A673 (cell line): ENCODE results near the gene GXYLT1. TPM values are rescaled to one million over a fixed set of nuclear protein-coding genes. Genes with fewer than 3 reads are reported as not detected.

Experiments used
- BruUV-seq: library from RNA; stranded (reverse); fragments of 400-500 nt; replicated peaks from 2 replicates; lab custom pipeline; 2021; lab: Mats Ljungman, UMichigan
- CTCF ChIA-PET: fragments of 300-600 bp; sonication (Branson Sonifier 250); formaldehyde crosslinking; loops from one replicate; lab custom pipeline; 2022; ENCODE audit warnings: antibody characterized with exemption; lab: Charles Lee
- POLR2A ChIA-PET: fragments of 300-600 bp; sonication (Branson Sonifier 250); formaldehyde crosslinking; loops from one replicate; lab custom pipeline; 2022; ENCODE audit warnings: antibody characterized with exemption; ENCODE audit not compliant: low non-redundant PET; lab: Charles Lee
- DNase-seq: peaks from one replicate; pipeline ENCODE4 v3.0.0-alpha.2; 2015; ENCODE audit warnings: low spot score
- H3K27ac ChIP-seq: fragments of 200-600 bp; sonication (generic); 2 replicates; pipeline ENCODE4 v1.5.1; 2016; ENCODE audit warnings: mixed run types, low read depth, mild to moderate bottlenecking, mixed read lengths, antibody characterized with exemption, low read length; ENCODE audit not compliant: poor library complexity, severe bottlenecking
- H3K27me3 ChIP-seq: fragments of 200-600 bp; sonication (generic); replicated peaks from 2 replicates; pipeline ENCODE4 v1.6.1; 2017; ENCODE audit warnings: mixed run types, low read depth, mild to moderate bottlenecking, mixed read lengths, antibody characterized with exemption, low read length; ENCODE audit not compliant: insufficient read depth, poor library complexity
- H3K36me3 ChIP-seq: fragments of 200-600 bp; sonication (generic); 2 replicates; pipeline ENCODE4 v1.6.1; 2016; ENCODE audit warnings: mixed run types, mild to moderate bottlenecking, mixed read lengths, antibody characterized with exemption, low read length; ENCODE audit not compliant: insufficient read depth, poor library complexity, severe bottlenecking
- H3K4me1 ChIP-seq: fragments of 200-600 bp; sonication (generic); 2 replicates; pipeline ENCODE4 v1.6.1; 2017; ENCODE audit warnings: mixed run types, mild to moderate bottlenecking, mixed read lengths, antibody characterized with exemption, low read length; ENCODE audit not compliant: insufficient read depth, poor library complexity, severe bottlenecking
- H3K4me3 ChIP-seq: fragments of 200-600 bp; sonication (generic); 2 replicates; pipeline ENCODE4 v1.5.1; 2016; ENCODE audit warnings: low read depth, mixed run types, mild to moderate bottlenecking, mixed read lengths, low read length; ENCODE audit not compliant: poor library complexity, severe bottlenecking
- H3K9me3 ChIP-seq: fragments of 200-600 bp; sonication (generic); 2 replicates; pipeline ENCODE4 v1.6.1; 2016; ENCODE audit warnings: mixed run types, low read depth, mild to moderate bottlenecking, mixed read lengths, antibody characterized with exemption, low read length; ENCODE audit not compliant: poor library complexity, severe bottlenecking
- EZH2 ChIP-seq: fragments of 200-600 bp; sonication (generic); IDR thresholded peaks from 2 replicates; pipeline ENCODE4 v1.6.1; 2017; ENCODE audit warnings: borderline replicate concordance, low read depth, mild to moderate bottlenecking, mixed read lengths, antibody characterized with exemption, low read length; ENCODE audit not compliant: poor library complexity, severe bottlenecking
- intact Hi-C: fragments of 100-400 bp; cut with micrococcal nuclease; formaldehyde crosslinking; loops from one replicate; pipeline ENCODE4 v1.10.0; 2022; ENCODE audit not compliant: unreplicated experiment
- total RNA-seq: library from RNA; stranded (reverse); gene quantifications from 2 replicates; pipeline ENCODE4 v1.2.3, GENCODE V29; 2021
- TF ChIP-seq, protein P1 (sequence below): fragments of 300-800, 200-600 bp; sonication (generic); conservative IDR thresholded peaks from 2 replicates; pipeline ENCODE4 v1.5.1; 2017; ENCODE audit warnings: low read depth, mild to moderate bottlenecking, antibody characterized with exemption, low read length, moderate library complexity, mixed read lengths

The GXYLT1 gene
- total RNA-seq, 1 experiment from 2014 or later, result 25.0 TPM

DNA sequence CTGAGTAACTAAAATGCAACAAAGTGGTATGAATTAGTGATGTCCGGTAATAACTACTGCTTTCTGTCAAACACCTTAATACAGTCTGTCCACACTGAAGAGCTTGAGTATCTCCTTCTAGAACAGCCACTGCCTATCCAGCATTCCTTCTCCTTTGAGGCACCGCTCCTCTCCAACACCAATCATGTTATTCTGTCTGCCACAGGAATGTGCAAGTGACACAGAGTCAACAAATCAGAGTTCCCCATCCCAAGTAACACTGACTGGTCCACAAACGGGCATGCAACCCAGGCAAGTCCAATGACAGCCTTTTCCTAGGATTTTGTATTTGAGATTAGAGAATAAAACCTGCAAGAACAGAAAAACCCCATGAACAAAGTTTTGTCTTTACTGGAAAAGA lies 3.8 kb downstream of the GXYLT1 start:
- no peaks in the 10 kb centered on the region for H3K36me3 ChIP-seq
- no peaks in the 10 kb centered on the region for H3K27me3 ChIP-seq
- TF ChIP-seq EZH2, result no peak
- TF ChIP-seq, protein P1, sequence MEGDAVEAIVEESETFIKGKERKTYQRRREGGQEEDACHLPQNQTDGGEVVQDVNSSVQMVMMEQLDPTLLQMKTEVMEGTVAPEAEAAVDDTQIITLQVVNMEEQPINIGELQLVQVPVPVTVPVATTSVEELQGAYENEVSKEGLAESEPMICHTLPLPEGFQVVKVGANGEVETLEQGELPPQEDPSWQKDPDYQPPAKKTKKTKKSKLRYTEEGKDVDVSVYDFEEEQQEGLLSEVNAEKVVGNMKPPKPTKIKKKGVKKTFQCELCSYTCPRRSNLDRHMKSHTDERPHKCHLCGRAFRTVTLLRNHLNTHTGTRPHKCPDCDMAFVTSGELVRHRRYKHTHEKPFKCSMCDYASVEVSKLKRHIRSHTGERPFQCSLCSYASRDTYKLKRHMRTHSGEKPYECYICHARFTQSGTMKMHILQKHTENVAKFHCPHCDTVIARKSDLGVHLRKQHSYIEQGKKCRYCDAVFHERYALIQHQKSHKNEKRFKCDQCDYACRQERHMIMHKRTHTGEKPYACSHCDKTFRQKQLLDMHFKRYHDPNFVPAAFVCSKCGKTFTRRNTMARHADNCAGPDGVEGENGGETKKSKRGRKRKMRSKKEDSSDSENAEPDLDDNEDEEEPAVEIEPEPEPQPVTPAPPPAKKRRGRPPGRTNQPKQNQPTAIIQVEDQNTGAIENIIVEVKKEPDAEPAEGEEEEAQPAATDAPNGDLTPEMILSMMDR, result no peak
- peaks cover 22% of the 10 kb centered on the region for H3K4me1 ChIP-seq
- no TSS peak for BruUV-seq
- H3K9me3 ChIP-seq, result no peaks in the 10 kb centered on the region
- H3K27ac ChIP-seq, result no peak overlapping the region
- DNase-seq, result no peak
- H3K4me3 ChIP-seq, result no peak overlapping the region
- POLR2A ChIA-PET, result no interaction called here
- CTCF ChIA-PET, result no interaction called here
- intact Hi-C loops, result loop anchor here (5.0 kb wide), 1 partner anchor 186 kb away; the partner anchor contains the start of genes PPHLN1 and ZCRB1

DNA sequence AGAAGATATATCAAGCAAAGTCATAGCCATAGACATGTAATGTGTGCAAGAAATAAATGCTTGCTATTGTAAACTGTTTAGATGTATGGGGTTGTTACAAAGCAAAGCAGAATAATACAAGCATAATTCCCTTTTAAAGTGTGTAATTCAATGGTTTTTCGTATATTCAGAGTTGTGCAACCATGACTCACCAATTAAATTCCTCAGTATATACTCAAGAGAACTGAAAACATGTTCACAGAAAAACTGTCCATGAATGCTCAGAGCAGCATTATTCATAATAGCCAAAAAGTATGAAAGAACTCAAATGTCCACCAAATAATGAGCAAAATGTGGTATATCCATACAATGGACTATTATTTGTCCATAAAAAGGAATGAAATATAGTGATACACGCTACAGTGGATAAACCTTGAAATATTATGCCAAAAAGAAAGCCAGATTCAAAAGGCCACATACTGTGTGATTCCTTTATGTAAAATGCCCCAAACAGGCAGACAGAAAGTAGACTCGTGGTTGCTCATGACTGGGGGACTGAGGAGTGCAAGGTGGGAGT lies 9.3 kb downstream of the GXYLT1 start:
- Histone ChIP-seq H3K27ac (no peak overlapping the region), H3K9me3 (no peaks in the 10 kb centered on the region), H3K36me3 (no peaks in the 10 kb centered on the region), H3K4me1 (peaks cover 21% of the 10 kb centered on the region), H3K4me3 (no peak overlapping the region), H3K27me3 (no peaks in the 10 kb centered on the region)
- intact Hi-C loops, result no loop called here
- BruUV-seq, result no TSS peak
- no peak for TF ChIP-seq EZH2
- TF ChIP-seq, protein P1, result no peak
- ChIA-PET CTCF (interaction anchor here (1.1 kb wide), 1 partner anchor 237 kb away, joined by 3 read pairs; no protein-coding TSS in a partner anchor), POLR2A (no interaction called here)
- peak; percentile 42 for DNase-seq

GRCh38 chr12:42130672-42131402 lies 13.8 kb downstream of the GXYLT1 start:
- H3K4me3 ChIP-seq, result no peak overlapping the region
- H3K27me3 ChIP-seq, result no peaks in the 10 kb centered on the region
- peaks cover 27% of the 10 kb centered on the region for H3K4me1 ChIP-seq
- H3K36me3 ChIP-seq, result no peaks in the 10 kb centered on the region
- H3K9me3 ChIP-seq, result no peaks in the 10 kb centered on the region
- DNase-seq, result no peak
- no peak overlapping the region for H3K27ac ChIP-seq
- TF ChIP-seq, protein P1, result no peak
- BruUV-seq, result no TSS peak
- ChIA-PET CTCF (interaction anchor here (0.6 to 1.0 kb wide), 2 partner anchors 201 to 265 kb away, joined by 4 read pairs; no protein-coding TSS in a partner anchor), POLR2A (no interaction called here)
- intact Hi-C loops, result loop anchor here (5.0 kb wide), 1 partner anchor 436 kb away; no protein-coding TSS in a partner anchor
